NCI-H2107 treated with DMSO at 0.1 percent for 48 hours (cell line): ENCODE results near the gene TUT7.
"Not testable (repeated sequence)": the region's sequence is repeated elsewhere in the genome, so short reads cannot be mapped to it uniquely, and the experiment has no call there.

Experiments used
- DNase-seq: peaks from one replicate; lab custom pipeline; 2025; ENCODE audit not compliant: unreplicated experiment; lab: John Stamatoyannopoulos, UW

The TUT7 gene

DNA sequence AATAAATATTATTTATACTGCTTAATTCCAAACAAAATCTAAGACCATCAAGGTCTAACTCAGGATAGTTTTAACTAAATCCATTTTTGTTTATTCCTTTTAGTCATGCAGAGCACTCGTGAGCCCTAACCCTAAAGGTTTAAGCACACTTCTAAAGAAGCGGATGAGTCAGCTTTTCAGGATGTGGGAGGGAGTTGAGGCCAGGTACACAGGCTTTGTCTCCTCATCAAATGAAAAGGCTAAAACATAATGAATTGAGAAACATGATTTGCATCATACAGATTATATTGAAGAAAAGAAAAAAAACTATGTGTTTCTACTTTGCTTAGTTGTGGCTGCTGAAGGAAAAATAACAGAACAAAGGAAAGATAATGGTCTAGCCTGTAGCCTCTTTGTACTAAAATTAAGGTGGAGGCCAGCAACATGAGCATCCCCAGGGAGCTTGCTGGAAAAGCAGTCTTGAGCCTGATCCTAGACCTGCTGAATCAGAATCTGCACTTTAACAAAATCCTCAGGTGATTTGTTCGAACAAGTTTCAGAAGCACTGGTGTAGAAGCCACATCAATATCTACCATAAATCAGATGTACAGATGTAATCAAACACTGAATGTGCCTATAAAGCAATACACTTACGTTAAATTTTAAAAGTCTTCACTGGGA, 50.8 kb downstream of the TUT7 start:
- DNase-seq, result no peak

DNA sequence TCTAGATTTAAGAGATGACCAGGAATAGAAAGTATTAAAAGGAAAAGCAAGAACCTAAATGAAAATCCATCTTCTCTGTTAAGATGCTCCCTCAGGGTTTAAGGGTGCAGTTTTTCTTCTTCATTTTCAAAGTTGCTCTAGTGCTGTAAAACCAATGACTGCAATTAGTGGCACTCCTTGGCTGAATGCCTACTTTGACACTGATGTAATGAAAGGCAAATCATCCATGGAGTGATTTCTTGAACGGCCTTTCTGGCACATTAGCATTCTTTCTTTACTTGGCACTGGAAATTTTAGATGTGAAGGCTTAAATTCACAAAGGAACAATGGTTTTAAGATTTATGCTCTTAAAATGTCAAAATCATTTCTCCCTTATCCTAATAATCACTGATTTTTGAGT, 52.5 kb downstream of the TUT7 start:
- no peak for DNase-seq

DNA sequence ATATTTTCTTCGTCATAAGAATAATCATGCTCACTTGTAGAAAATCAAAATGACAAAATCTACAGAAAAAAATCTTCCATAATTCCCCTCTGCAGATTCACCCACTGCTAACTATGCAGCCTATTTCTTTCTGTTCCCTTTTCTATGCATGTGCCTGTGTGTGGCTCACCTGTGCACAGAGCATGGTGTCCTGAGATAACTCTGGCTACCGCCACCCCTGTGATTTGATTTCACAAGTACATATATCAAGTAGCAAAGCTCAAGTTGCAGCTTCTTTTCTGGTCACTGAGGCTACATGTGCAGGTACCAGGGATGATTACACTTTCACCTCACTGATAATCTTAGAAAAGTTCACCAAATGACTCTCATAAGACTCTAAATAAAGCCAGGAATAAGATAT, 53.5 kb downstream of the TUT7 start:
- no peak for DNase-seq

DNA sequence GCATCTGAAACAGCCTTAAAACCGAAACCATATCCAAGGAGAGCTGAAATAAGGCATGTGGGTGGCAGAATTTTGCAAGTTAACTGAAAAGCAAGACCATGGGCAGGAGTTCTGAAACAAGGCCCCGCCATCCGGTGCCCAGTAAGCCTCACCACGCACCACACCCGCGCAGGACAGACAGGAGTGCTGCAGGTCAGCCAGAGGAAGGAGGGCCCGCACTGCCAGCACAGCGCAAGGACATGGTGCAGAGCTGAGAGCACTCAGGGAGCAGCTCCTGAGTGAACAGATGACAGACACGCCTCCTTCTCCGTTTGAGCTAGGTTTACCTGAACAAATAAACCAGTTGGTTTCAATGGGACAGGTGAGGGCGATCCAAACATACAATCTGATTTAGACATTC, 55.3 kb downstream of the TUT7 start:
- DNase-seq, result no peak

DNA sequence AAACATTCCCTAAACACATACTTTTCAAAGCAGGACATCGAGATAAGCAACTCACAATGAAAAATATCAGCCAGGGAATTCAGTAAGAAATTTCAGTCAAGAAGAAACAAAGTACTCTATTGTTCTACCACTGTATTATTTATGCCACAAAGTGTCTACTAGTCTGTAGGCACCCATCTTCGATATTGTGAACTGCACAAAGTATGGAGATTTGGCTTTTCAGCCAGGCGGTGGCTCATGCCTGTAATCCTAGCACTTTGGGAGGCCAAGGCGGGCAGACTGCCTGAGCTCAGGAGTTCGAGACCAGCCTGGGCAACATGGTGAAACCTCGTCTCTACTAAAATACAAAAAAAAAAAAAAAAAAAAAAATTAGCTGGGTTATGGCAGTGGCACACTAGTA, 63.9 kb downstream of the TUT7 start:
- DNase-seq, result not testable (repeated sequence)

DNA sequence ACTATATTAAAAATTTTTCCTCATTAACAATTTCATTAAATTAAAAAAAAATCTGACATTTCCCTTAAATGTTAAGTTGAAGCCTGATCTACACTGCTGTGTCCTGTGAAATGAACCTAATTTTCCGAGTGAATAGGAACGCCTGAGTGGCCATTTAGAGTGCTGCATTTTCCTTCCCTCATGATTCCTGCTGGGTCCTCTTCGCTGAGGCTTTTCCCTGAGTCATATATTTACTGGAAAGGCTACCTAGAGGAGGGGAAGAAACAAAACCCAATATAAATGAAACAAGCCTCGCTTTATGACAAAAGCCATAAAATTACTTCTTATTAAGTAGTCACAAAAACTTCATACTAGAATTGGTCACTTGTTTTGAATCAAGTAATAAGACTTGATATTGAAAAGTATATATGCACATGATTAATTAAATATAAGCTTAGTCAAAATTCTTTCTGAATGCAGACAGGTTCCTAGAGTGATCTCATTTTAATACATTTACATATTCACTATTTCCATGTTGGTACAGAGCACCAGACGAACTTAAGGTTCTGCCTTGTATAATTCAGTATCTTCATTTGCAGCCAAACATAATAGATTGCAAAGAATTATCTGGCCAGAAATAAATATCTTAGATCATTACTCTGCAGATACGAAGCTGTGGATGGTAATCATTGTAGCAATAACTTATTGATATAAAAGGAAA, 65.6 kb downstream of the TUT7 start:
- no peak for DNase-seq

DNA sequence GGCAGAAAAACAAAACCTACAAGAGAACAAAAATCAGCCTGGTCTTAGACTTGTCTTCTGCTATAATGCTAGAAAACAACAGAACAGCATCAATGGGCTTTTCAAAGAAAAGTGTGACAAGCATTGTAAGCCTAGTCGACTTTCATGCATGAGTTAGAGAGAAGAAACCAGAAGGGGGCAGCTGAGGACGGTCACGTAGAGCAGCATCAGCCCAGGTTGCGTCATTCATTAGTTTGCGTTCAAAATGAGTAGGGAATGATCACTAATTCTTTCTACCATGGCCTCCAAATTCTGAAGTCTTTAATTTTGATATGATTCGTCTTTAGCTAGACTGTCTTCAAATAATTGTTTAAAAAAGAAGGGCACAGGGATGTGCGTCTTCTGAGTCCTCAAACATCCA, 67.2 kb downstream of the TUT7 start:
- DNase-seq, result peak; percentile 72

DNA sequence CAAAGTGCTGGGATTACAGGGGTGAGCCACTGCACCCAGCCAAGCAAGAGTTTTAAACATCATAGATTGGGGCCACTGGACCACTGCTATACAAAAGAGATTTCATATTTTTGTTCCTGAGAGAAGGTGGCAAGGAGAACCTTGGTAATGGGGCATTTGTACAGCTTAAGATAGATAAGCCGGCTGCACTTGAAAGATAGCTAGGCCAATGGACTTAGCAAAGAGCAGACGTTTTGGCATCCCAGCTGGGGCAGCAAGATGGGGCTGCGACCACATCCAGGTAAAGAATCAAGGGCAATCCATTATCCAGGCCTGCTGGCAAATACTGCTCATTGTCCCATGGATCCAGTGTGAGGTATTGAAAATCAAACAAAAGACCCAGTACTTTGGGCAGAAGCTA, 67.9 kb downstream of the TUT7 start:
- no peak for DNase-seq

DNA sequence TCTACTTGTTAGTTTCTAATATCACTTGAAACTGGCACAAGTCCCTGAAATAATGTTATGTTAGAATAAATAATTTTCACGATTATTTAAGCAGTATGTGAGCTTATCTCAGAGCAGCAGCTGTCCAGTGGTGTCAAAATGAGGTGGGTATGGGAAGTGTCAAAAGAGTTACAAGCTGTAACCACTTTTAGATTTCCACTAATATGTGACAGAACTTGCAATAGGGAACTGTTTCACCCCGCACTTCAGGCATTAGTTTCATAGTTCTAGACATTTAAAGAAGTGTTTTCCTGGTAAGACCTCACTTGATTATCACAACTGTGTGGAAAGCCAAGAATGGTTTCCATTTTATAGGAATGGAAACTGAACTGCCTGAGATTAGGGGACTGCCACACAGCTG, 68.9 kb downstream of the TUT7 start:
- no peak for DNase-seq

DNA sequence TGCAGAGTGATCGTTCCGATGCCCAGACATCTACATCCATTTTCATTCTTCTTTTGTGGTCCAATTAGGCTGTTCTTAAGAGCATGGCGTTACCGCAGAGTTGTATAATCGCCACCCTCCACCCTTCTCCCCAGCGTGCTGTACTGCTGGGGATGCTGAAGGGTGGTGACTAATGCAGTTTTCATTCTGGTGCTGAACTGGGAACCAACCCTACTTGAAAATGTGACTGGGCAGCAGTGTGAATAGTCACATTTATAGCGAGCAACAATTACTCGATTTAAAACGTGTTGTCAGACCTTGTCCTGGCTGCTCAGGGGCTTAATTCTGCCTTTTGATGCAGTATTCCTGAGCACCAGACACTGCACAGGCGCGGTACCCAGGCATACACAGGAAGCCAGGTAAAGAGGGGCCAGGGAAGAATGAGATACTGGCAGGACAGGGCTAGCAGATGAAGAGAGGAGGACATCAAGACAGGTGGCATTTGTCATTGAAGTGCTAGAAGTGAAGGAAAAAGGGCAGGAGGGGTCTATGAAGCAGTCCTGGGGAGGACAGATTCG, 71.2 kb downstream of the TUT7 start:
- DNase-seq, result peak; percentile 56

DNA sequence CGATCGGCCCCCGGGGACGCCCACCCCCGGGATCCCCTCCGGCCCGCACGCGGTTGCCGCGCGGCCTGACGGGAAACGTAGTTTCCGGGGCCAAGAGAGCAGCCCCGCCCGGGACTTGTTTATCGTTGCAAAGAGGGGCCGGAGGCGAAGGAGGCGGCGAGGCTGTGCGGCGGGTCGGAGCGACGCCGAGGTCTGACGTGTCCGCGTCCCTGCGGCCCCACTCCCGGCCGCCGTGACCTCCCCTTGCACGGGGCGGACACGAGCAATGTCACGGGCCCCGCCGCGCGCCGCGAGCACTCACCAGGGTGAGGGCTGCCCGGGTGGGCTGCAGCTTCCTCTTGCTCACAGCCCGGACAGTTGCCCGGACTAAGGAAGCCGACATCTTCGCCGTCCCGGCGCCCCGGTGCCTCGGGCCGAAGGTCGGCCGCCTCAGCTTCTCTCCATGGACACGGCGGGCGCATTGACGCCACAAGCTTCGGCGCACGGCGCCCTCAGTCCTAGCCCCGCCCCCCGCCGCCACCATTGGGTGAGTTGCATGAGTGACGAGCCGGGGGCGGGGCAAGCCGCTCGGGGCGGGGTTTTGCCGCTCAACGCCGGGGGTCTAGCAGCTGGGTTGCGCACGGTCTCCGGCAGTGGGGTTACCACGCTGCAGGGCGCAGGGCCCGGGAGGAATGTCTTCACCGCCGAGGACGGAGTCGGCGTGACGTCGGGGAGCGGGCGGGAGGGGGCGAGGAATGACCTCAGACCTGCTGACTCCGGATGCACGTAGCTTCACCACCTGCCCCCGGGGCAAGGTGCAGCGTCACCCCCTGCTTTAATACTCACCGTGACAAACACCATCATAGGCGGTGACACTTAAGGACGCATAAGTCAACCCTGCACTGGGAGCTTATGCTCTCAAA, 71.9 kb downstream of the TUT7 start, which contains the start of gene ISCA1:
ISCA1 (minus strand) TSS at position 462 of the 902 bp plus-strand sequence; CDS start at position 382, 80 bp downstream.
- peak; percentile 71 for DNase-seq

DNA sequence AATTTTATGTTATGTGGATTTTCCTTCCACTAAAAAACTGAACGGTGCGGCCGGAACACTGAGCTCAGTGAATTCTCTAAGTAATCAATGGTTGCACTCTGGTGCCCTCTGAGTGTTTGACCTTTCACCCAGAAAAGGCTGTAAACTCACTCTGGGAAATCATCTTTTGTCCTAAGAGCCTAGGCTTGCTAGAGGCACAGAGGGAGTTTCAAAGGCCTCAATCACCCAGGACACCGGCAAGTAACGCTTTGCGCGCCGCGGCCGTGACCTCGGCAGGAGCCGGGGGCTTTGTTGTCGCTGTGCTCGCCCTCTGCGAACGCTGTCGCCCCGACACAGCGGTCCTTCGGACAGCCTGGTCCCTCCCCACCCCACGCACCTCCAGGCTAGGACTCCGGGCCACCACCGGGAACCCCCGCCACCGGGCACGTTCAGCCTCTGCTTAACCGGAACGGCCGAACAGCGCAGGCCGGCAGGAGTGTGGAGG, 72.6 kb downstream of the TUT7 start:
- no peak for DNase-seq

DNA sequence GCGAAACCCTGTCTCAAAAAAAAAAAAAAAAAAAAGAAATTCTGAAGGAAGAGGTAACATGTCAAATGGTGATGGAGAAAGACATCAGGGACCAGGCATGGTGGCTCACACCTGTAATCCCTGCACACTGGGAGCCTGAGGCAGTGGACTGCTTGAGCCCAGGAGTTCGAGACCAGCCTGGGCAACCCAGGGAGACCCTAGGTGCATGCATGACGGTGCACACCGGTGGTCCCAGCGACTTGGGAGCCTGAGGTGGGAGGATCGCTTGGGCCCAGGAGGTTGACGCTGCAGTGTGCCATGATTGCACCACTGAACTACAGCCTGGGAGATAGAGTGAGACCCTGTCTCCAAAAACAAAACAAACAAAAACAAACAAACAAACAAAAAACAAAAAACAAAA, 73.6 kb downstream of the TUT7 start:
- DNase-seq, result no peak

DNA sequence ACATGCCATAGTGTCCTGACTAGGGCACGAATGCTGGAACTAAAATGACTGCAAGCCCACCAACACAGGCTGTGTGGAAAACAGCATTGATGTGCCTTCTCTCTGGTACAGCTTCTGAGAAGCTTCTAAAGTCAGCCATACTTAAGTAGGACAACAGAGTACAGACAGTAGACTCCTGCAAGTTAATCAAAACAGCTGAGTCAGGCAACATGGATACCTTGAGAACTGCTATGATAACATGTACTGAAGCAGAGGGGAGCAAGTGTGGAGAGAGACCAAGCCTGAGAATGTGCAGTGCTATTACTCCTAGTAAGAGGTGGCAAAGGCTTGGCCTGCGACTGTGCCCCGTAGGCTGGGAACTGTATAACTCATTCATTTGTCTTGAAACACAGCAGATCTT, 74.4 kb downstream of the TUT7 start:
- no peak for DNase-seq

DNA sequence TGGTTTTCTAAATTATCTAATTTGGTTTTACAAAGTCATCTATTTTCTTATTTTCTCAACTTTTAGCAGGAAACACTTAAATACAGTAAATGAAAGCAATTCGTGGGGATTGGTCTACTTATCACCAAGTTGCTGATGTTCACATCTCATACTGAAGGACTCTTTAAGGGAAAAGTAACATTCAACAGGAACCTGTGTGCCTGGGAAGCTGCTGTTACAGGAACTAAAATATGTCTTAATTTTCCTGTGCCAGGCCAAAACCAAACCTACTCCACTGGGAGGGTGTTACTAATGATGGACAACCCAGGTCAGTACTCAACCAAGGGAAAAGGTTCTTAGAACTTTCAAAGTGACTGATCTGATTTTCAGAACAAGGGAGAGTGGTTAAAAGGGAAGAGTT, 77.1 kb downstream of the TUT7 start:
- no peak for DNase-seq

DNA sequence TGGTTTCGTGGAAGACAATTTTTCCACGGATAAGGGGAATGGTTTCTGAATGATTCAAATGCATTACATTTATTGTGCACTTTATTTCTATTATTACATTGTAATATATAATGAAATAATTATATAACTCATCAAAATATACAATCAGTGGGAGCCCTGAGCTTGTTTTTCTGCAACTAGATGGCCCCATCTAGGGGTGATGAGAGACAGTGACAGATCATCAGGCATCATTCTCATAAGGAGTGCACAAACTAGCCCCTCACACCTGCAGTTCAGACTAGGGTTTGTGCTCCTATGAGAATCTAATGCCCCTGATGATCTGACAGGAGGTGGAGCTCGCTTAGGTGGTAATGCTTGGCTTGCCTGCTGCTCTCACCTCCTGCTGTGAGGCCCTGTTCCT, 78.2 kb downstream of the TUT7 start:
- DNase-seq, result no peak

DNA sequence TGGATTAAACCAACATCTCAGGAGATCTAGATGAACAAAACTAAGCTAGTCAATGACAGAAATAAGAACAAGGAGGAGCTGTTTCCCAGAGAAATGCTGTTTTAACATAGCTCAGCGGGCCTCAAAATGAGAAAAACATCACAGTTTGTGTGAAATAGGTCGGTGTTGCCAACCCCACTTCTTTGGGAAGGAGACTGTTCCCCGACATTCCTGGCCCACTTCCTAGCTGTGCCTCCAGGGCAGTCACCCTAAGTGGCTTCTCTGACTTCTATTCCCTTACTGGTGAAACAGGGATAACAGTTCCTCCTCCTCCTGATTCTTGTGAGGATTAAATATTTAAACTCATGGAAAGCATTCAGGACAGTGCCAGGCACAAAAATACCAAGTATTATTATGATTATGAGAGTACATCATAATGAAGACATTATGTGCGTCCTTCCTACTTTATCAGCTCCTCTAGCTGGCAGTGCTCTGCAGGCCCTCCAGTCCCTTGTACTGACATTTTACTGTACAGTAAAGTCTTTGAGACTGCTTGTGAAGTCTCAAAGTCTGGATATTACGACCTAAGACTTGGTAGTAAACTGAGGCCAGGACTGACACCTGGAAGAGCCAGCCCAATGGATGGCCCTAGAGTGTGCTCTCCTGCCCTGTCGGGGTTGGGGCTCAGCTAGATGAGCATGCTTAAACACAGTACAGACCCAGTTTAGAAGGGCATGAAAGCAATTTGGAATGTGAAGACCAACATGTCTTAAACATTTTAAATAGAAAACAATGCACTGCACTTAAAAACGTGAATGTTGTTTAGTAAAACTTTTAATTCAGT, 79.2 kb downstream of the TUT7 start:
- DNase-seq, result no peak

DNA sequence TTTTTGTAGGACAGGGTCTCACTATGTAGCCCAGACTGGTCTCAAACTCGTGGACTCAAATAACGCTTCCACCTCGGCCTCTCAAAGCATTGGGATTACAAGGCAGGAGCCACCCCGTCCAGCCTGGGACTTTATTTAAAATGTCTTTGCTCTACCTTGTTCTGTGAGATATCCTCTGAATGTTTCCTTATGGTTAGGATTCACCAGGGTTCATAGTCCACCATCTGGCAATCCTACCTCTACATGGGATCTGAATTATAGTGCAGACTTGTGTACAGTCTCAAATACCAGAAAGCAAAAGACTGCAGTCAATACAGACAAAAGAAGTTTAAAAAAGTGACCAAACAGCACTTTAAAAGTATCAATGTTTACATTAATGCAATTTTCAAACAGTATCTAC, 82.0 kb downstream of the TUT7 start:
- DNase-seq, result no peak

DNA sequence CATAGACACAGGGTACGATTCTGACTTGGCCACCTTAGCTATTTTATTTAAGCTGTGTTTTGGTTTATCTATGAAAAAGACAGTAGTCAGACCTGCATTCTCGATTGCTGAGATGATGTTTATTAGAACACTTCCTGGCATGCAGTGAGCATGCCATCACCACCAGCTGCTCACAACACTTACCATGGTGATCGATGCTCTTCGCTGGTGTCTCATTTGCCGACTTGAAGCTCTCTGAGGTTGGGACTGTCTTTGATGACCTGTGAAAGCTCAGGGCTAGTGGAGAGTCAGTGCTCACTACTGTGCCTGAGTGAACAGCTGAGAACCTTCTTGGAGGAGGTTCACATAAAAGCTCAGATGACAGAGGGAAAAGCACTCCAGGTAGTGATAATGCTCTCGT, 90.3 kb downstream of the TUT7 start:
- DNase-seq, result no peak

DNA sequence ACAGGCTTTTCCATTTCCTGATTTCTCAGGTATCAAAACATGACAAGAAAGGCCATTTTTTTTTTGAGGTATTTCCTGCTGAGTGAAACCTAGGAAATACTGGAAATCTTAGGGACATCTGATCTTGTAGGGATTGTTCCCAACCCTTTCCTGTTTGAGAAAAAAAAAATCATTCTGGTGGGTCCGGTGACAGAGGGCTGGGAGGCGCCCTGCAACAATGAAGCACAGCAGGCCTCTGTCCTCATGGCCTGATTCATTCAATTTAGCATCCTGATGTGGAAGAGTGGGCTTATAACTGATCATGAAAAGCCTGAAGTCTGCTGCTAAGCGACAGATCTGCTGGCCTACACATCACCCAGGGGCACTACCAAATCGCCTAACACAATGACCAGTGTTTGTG, 91.7 kb downstream of the TUT7 start:
- no peak for DNase-seq

DNA sequence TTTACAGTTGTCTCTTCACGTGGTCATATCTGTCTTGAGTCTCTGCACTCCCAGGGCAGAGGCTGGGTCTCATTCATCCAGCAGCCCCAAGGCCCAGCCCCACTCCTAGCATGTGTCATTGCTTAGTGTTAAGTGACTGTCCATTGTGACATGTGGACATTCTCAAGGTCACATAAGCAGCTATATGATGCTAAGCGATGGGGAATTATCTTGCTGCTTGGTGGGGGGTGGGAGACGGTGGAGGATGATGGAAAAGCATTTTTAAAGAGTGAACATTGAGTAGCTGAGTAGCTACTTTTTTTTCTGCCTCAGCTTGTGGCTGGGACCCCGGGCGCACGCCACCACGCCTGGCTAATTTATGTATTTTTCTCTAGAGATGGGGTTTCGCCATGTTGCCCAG, 94.7 kb downstream of the TUT7 start, which contains the start of gene C9orf153:
C9orf153 (minus strand) TSS at position 101 of the 400 bp plus-strand sequence. CDS start 30,054 bp downstream, outside the sequence.
- DNase-seq, result no peak
